Measurements from ENCODE around the gene RIPOR3.

- TF ChIP-seq CTCF (IDR thresholded peaks at IDR 0.05): no peak
- no peak for TF ChIP-seq REST (IDR thresholded peaks at IDR 0.05; ENCODE audit: low read depth, low read length)
- no peak for TF ChIP-seq USF2 (IDR thresholded peaks at IDR 0.05; ENCODE audit: borderline replicate concordance, low read depth, low read length)
- TF ChIP-seq USF1 (IDR thresholded peaks at IDR 0.05; ENCODE audit: borderline replicate concordance, low read depth): no peak
- TF ChIP-seq RAD21 (IDR thresholded peaks at IDR 0.05; ENCODE audit: low read length): no peak
- TF ChIP-seq MAX (IDR thresholded peaks at IDR 0.05; ENCODE audit: low read depth): no peak
- TF ChIP-seq ZBTB33 (IDR thresholded peaks at IDR 0.05; ENCODE audit: borderline replicate concordance, low read depth): no peak
- TF ChIP-seq FOXM1 (IDR thresholded peaks at IDR 0.05; ENCODE audit: low read depth): no peak
- no peak for TF ChIP-seq GABPA (IDR thresholded peaks at IDR 0.05; ENCODE audit: low read depth)
Measured at GRCh38 chr20:50592282-50593004, 98.9 kb downstream of the RIPOR3 start.

Measured in SK-N-SH (cell line).